Lower lobe of right lung (tissue), 2 donors: ENCODE results near the gene MYO5A. TPM values are rescaled to one million over a fixed set of nuclear protein-coding genes. Genes with fewer than 3 reads are reported as not detected.

Experiments used
- ATAC-seq, 2 donors: fragments of 200-7000 bp; cut with Tn5 transposase; one replicate each; pipeline ENCODE4 v1.9.1; 2020 to 2022; ENCODE audit warnings: mild to moderate bottlenecking in 2 of 2, moderate library complexity in 2 of 2
- DNase-seq: peaks from one replicate; pipeline ENCODE4 v3.0.0-alpha.2; 2020
- H3K27ac ChIP-seq: fragments of 200-600 bp; one replicate; pipeline ENCODE4 v1.8.0; 2022
- H3K27me3 ChIP-seq: fragments of 200-600 bp; one replicate; pipeline ENCODE4 v1.8.0; 2022; ENCODE audit warnings: low read depth
- H3K36me3 ChIP-seq: fragments of 200-600 bp; one replicate; pipeline ENCODE4 v1.8.0; 2022; ENCODE audit warnings: mild to moderate bottlenecking
- H3K4me1 ChIP-seq: fragments of 200-600 bp; one replicate; pipeline ENCODE4 v1.8.0; 2022
- H3K4me3 ChIP-seq: fragments of 200-600 bp; one replicate; pipeline ENCODE4 v1.8.0; 2022; ENCODE audit warnings: mild to moderate bottlenecking
- H3K9me3 ChIP-seq: fragments of 200-600 bp; one replicate; pipeline ENCODE4 v1.8.0; 2022
- CTCF ChIP-seq: fragments of 200-600 bp; IDR thresholded peaks from one replicate; pipeline ENCODE4 v1.8.0; 2022; ENCODE audit warnings: antibody characterized with exemption, mild to moderate bottlenecking
- intact Hi-C: fragments of 100-400 bp; cut with DNase I; formaldehyde crosslinking; loops from one replicate; pipeline ENCODE4 v1.11.0; 2022
- total RNA-seq: library from RNA; stranded (reverse); fragmentation: NEBNext Ultra II Directional; extraction: Animal tissue kit (Norgen Biotek cat#: 25700); gene quantifications from one replicate; pipeline ENCODE4 v1.2.1, GENCODE V29; 2021
- donor health status: DM: no; HTN: yes; CAD: no; lungs with severe emphysema.

The MYO5A gene
- total RNA-seq, 1 donor from 2014 or later: 36.1 TPM

GRCh38 chr15:52326756-52327155 lies 201.9 kb downstream of the MYO5A start:
- intact Hi-C loops: no loop called here
- Histone ChIP-seq H3K9me3 (no peaks in the 10 kb centered on the region), H3K4me1 (peaks cover 8% of the 10 kb centered on the region), H3K36me3 (peaks cover 29% of the 10 kb centered on the region), H3K27ac (no peak overlapping the region), H3K27me3 (no peaks in the 10 kb centered on the region), H3K4me3 (no peak overlapping the region)
- ATAC-seq (peak; percentile 80 to 82), DNase-seq (no peak)
- no peak for TF ChIP-seq CTCF

- H3K9me3 ChIP-seq: no peaks in the 10 kb centered on the region
- ATAC-seq (no peak), DNase-seq (no peak)
- H3K36me3 ChIP-seq: peaks cover 45% of the 10 kb centered on the region
- H3K4me1 ChIP-seq: peaks cover 8% of the 10 kb centered on the region
- H3K27ac ChIP-seq: no peak overlapping the region
- no peaks in the 10 kb centered on the region for H3K27me3 ChIP-seq
- TF ChIP-seq CTCF: no peak
- intact Hi-C loops: no loop called here
- H3K4me3 ChIP-seq: no peak overlapping the region
Observed at GRCh38 chr15:52324109-52324508, 204.6 kb downstream of the MYO5A start.

DNA sequence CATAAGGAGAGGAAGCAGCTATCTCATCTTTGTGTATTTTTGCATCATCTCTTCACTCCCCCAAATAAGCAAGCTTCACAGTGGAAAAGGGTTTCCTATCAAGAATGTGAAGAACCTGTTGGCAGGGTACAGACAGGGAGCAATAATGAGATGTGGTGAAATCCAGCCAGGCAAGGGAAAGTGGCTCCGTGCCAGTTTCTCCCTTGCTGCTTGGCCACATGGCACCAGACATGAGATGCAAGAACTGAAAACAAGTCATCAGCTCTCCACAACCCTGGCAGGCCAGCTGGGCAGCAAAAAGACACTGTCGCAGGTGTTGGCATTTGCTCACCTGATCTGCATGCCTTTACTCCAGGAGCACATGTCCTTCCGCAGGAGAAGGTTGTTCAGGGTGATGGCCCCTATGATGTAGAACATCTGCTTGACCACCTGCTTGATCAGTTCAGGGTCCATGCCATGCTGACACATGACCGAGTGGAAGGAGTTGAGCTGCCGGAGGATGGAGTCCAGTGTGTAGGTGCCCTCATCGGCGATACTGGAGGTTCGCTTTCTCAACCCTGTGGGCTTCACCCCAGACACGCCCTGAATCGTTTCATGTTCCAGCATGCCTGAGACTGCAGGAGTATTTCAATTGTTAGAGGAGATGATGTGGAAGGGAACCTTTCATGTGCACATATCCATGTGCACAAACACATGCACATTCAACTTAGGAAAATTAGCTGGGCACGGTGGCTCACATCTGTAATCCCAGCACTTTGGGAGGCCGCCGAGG lies 209.8 kb downstream of the MYO5A start:
- no peaks in the 10 kb centered on the region for H3K4me1 ChIP-seq
- no peak overlapping the region for H3K27ac ChIP-seq
- H3K9me3 ChIP-seq: no peaks in the 10 kb centered on the region
- ATAC-seq: peak; percentile 57 to 71
- DNase-seq: peak; percentile 76
- TF ChIP-seq CTCF: no peak
- intact Hi-C loops: no loop called here
- peaks cover 64% of the 10 kb centered on the region for H3K36me3 ChIP-seq
- H3K4me3 ChIP-seq: no peak overlapping the region
- H3K27me3 ChIP-seq: no peaks in the 10 kb centered on the region

DNA sequence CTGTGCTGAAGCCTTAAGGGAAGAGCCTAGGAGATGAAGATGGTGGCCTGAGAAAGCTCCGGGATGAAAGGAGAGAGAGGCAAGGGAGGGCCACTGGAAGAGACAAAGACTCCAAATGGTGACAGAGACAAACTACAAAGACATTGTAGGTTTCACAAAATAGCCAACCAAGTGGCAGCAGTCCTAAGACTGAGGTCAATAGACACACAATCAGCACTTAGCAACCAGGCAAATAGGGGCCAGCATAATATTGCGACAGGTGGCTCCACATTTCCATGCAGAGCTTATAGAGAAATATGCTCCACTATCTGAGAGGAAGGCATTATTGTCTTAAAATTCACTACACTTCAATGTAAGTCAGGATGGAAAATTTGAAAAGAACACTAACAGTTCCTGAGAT lies 211.0 kb downstream of the MYO5A start:
- H3K27ac ChIP-seq: no peak overlapping the region
- H3K36me3 ChIP-seq: peaks cover 75% of the 10 kb centered on the region
- no peak for TF ChIP-seq CTCF

GRCh38 chr15:52317022-52317421 lies 211.7 kb downstream of the MYO5A start:
- H3K27me3 ChIP-seq: no peaks in the 10 kb centered on the region
- TF ChIP-seq CTCF: no peak
- intact Hi-C loops: no loop called here
- ATAC-seq: no peak
- peaks cover 80% of the 10 kb centered on the region for H3K36me3 ChIP-seq
- no peaks in the 10 kb centered on the region for H3K4me1 ChIP-seq
- H3K9me3 ChIP-seq: no peaks in the 10 kb centered on the region
- no peak overlapping the region for H3K4me3 ChIP-seq
- no peak for DNase-seq
- no peak overlapping the region for H3K27ac ChIP-seq

More for the DNA sequence above, 211.0 kb downstream of the MYO5A start:
- ATAC-seq (no peak), DNase-seq (no peak)
- H3K4me1 ChIP-seq: no peaks in the 10 kb centered on the region
- H3K4me3 ChIP-seq: no peak overlapping the region
- intact Hi-C loops: no loop called here
- no peaks in the 10 kb centered on the region for H3K27me3 ChIP-seq
- no peaks in the 10 kb centered on the region for H3K9me3 ChIP-seq
